ENCODE results near the gene CYB5B.

The CYB5B gene

GRCh38 chr16:69471121-69471520 is 46.7 kb downstream of the CYB5B start:
- TF ChIP-seq CTCF (IDR thresholded peaks at IDR 0.05; ENCODE audit: borderline replicate concordance, control extremely low read depth, extremely low read depth, insufficient read depth, missing control alignments), result no peak
- in situ Hi-C loops (cut with MboI; ENCODE audit: low sequenced_read_pairs, unreplicated experiment), result no loop called here
- no peak for DNase-seq (ENCODE audit: low spot score)

GRCh38 chr16:69474408-69474807 is 50.0 kb downstream of the CYB5B start:
- TF ChIP-seq CTCF (IDR thresholded peaks at IDR 0.05; ENCODE audit: borderline replicate concordance, control extremely low read depth, extremely low read depth, insufficient read depth, missing control alignments), result no peak
- no peak for DNase-seq (ENCODE audit: low spot score)
- in situ Hi-C loops (cut with MboI; ENCODE audit: low sequenced_read_pairs, unreplicated experiment), result no loop called here

GRCh38 chr16:69476920-69477443 is 52.6 kb downstream of the CYB5B start:
- TF ChIP-seq CTCF (IDR thresholded peaks at IDR 0.05; ENCODE audit: borderline replicate concordance, control extremely low read depth, extremely low read depth, insufficient read depth, missing control alignments), result no peak
- in situ Hi-C loops (cut with MboI; ENCODE audit: low sequenced_read_pairs, unreplicated experiment), result no loop called here
- no peak for DNase-seq (ENCODE audit: low spot score)

GRCh38 chr16:69477546-69477945 is 53.1 kb downstream of the CYB5B start:
- no peak for TF ChIP-seq CTCF (IDR thresholded peaks at IDR 0.05; ENCODE audit: borderline replicate concordance, control extremely low read depth, extremely low read depth, insufficient read depth, missing control alignments)
- in situ Hi-C loops (cut with MboI; ENCODE audit: low sequenced_read_pairs, unreplicated experiment), result no loop called here
- no peak for DNase-seq (ENCODE audit: low spot score)

- DNase-seq (ENCODE audit: low spot score), result no peak
- in situ Hi-C loops (cut with MboI; ENCODE audit: low sequenced_read_pairs, unreplicated experiment), result no loop called here
- no peak for TF ChIP-seq CTCF (IDR thresholded peaks at IDR 0.05; ENCODE audit: borderline replicate concordance, control extremely low read depth, extremely low read depth, insufficient read depth, missing control alignments)
Observed at GRCh38 chr16:69478685-69479084, 54.3 kb downstream of the CYB5B start.

GRCh38 chr16:69479775-69480174 is 55.4 kb downstream of the CYB5B start:
- in situ Hi-C loops (cut with MboI; ENCODE audit: low sequenced_read_pairs, unreplicated experiment), result no loop called here
- no peak for TF ChIP-seq CTCF (IDR thresholded peaks at IDR 0.05; ENCODE audit: borderline replicate concordance, control extremely low read depth, extremely low read depth, insufficient read depth, missing control alignments)
- no peak for DNase-seq (ENCODE audit: low spot score)

- no peak for TF ChIP-seq CTCF (IDR thresholded peaks at IDR 0.05; ENCODE audit: borderline replicate concordance, control extremely low read depth, extremely low read depth, insufficient read depth, missing control alignments)
- in situ Hi-C loops (cut with MboI; ENCODE audit: low sequenced_read_pairs, unreplicated experiment), result no loop called here
- DNase-seq (ENCODE audit: low spot score), result no peak
Observed at GRCh38 chr16:69481901-69482341, 57.5 kb downstream of the CYB5B start.

Data from GM13976 (cell line).